ENCODE data around the gene LRCOL1. TPM values are rescaled to one million over a fixed set of nuclear protein-coding genes. Genes with fewer than 3 reads are reported as not detected.
A peak's percentile ranks its signal among the peaks of the same experiment; 100 is the strongest.

Gene LRCOL1
- total and polyA plus RNA-seq, 7 donors = 0.49 to 1.4 (median 0.55) TPM; not detected in 4

GRCh38 chr12:132563911-132564310, 46.5 kb downstream of the LRCOL1 start:
- peaks cover 0 to 21% (median 19%) of the 10 kb centered on the region in 4 donors for H3K4me1 ChIP-seq
- TF ChIP-seq POLR2AphosphoS5 (IDR thresholded peaks at IDR 0.05) (no peak), EP300 (IDR thresholded peaks at IDR 0.05) (no peak), CTCF (IDR thresholded peaks at IDR 0.05) (no peak), POLR2A (IDR thresholded peaks at IDR 0.05) (no peak)
- WGBS, 2 donors = 96% methylated on average over 20 of the region's 20 CpGs
- no peak for DNase-seq
- H3K9me3 ChIP-seq = no peaks in the 10 kb centered on the region
- H3K4me3 ChIP-seq = no peak overlapping the region
- no peak overlapping the region for H3K27ac ChIP-seq
- peaks cover 0 to 10% (median 0%) of the 10 kb centered on the region in 4 donors for H3K36me3 ChIP-seq
- intact Hi-C loops (cut with DNase I) = no loop called here
- no peaks in the 10 kb centered on the region for H3K27me3 ChIP-seq

GRCh38 chr12:132562489-132563021, 47.8 kb downstream of the LRCOL1 start:
- TF ChIP-seq CTCF (IDR thresholded peaks at IDR 0.05) (no peak), POLR2AphosphoS5 (IDR thresholded peaks at IDR 0.05) (no peak), EP300 (IDR thresholded peaks at IDR 0.05) (no peak), POLR2A (IDR thresholded peaks at IDR 0.05) (no peak)
- Histone ChIP-seq H3K27me3 (no peaks in the 10 kb centered on the region), H3K36me3 (peaks cover 0 to 8% (median 0%) of the 10 kb centered on the region in 4 donors), H3K27ac (no peak overlapping the region), H3K4me3 (no peak overlapping the region), H3K9me3 (no peaks in the 10 kb centered on the region), H3K4me1 (peaks cover 0 to 23% (median 19%) of the 10 kb centered on the region in 4 donors)
- DNase-seq = no peak
- 79 to 85% methylated on average over 21 of the region's 21 CpGs for WGBS, 2 donors
- intact Hi-C loops (cut with DNase I) = no loop called here

DNA sequence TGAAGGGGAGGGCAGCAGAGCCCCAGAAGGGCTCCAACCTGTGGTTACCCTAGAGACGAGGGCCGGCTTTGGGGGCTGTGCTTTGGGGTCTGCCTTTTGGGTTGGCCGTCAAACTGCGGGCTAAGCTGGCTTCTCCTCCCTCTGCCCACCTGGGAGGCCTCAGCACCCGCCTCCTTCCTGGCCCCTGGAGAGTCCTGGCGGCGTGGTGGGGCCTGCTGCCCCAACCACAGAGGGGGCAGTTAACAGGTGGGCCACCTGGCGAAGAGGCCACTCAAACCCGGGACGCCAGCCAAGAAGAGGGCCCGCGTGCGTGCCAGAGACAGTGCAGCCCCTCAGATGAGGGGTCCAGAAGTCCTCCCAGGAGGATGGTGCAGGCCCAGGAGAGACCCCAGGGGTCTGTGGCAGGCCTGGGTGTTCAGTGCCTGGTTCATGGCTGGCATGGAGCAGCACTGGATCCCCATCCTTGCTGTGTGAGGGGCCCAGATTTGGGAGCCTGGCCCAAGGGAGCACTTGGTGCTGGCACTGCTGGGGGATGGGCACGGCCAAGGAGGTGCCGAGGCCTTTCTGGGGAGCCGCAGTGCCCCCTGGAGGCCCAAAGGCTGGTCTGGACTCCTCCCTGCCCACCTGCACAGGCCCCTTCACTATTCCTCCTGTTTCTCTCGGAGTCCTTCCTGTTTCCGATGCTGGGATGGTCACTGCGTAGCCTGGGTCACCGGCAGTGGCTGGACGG, 48.8 kb downstream of the LRCOL1 start:
- no peaks in the 10 kb centered on the region for H3K9me3 ChIP-seq
- peak in 1 of 4 experiments; percentile 5 for TF ChIP-seq CTCF (IDR thresholded peaks at IDR 0.05)
- no peak for TF ChIP-seq POLR2AphosphoS5 (IDR thresholded peaks at IDR 0.05)
- DNase-seq = no peak
- peaks cover 0 to 23% (median 19%) of the 10 kb centered on the region in 4 donors for H3K4me1 ChIP-seq
- H3K4me3 ChIP-seq = no peak overlapping the region
- peaks cover 0 to 5% (median 0%) of the 10 kb centered on the region in 4 donors for H3K36me3 ChIP-seq
- intact Hi-C loops (cut with DNase I) = no loop called here
- H3K27ac ChIP-seq = no peak overlapping the region
- H3K27me3 ChIP-seq = no peaks in the 10 kb centered on the region
- 63 to 69% methylated on average over 21 of the region's 21 CpGs for WGBS, 2 donors

DNA sequence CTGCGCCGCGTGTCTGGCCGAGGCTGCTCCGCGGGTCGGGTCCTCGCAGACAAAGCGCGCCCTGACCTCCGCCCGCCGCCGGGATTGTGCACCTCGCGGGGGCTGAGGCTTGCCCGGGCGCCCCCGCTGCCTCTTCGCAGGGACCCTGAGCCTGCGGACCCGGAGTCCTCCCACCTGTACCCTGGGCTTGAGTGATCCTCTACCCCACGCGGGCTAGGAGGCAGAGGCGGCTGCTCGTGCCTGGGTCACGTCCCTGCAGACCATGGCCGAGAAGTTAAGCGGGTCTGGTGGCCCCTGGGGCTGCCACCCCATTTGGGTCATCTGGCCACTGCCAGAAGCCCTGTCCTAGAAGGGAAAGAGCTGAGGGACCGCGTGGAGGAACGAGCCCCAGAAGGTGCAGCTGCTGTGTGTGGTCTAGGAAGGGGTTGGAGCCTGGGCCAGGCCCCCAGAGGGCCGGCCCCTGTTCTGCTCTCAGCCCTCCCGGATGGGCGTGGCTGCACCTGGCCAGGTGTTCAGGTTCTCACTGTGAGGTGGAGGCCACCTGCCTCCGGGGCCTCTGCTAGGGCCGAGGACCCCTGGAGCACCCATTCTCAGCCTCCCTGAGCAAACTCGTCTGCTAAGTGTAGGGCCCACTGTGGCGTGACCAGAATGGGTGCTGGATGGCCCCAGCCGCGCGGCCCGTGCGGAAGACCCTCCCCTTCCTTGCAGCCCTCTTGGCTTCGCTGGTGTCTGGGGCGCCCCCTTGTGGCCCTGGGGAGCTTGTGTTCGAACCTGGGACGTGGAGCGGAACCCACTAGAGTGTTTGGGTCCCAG, 49.6 kb downstream of the LRCOL1 start:
- intact Hi-C loops (cut with DNase I) = no loop called here
- 1 to 2% methylated on average over 49 of the region's 49 CpGs for WGBS, 2 donors
- Histone ChIP-seq H3K4me1 (peaks cover 0 to 23% (median 19%) of the 10 kb centered on the region in 4 donors), H3K36me3 (peaks cover 0 to 5% (median 0%) of the 10 kb centered on the region in 4 donors), H3K9me3 (no peaks in the 10 kb centered on the region), H3K27ac (no peak overlapping the region), H3K27me3 (no peaks in the 10 kb centered on the region), H3K4me3 (peak overlapping the region; percentile 37 to 69 (median 58))
- TF ChIP-seq CTCF (IDR thresholded peaks at IDR 0.05) (peak in 3 of 4 experiments; percentile 34 to 39 (median 35)), POLR2AphosphoS5 (IDR thresholded peaks at IDR 0.05) (no peak)
- DNase-seq = no peak
